Hepatocyte (in vitro differentiated cells): ENCODE results near the gene SCFD2.

Experiments
- CTCF ChIP-seq: fragments of 200-600 bp; sonication (generic); IDR thresholded peaks from 2 replicates; pipeline ENCODE4 v1.5.1; 2016; ENCODE audit warnings: antibody characterized with exemption, mild to moderate bottlenecking; ENCODE audit not compliant: poor library complexity
- EZH2 ChIP-seq: fragments of 200-600 bp; sonication (generic); IDR thresholded peaks from 2 replicates; pipeline ENCODE4 v1.6.1; 2016; ENCODE audit warnings: antibody characterized with exemption, mild to moderate bottlenecking, borderline replicate concordance
- EZH2phosphoT487 ChIP-seq: fragments of 200-600 bp; sonication (generic); IDR thresholded peaks from one replicate; pipeline ENCODE4 v1.6.1; 2018; ENCODE audit warnings: antibody characterized with exemption, mild to moderate bottlenecking, low read depth, moderate library complexity; ENCODE audit not compliant: unreplicated experiment, severe bottlenecking

- TF ChIP-seq EZH2phosphoT487 = no peak
- TF ChIP-seq CTCF = no peak
- TF ChIP-seq EZH2 = no peak
Observed at GRCh38 chr4:53162969-53163368, 202.9 kb downstream of the SCFD2 start.
